GM08714 (cell line): ENCODE measurements around the gene ERAL1.

Experiments
- H3K4me3 ChIP-seq: fragments of 200-500 bp; sonication (Bioruptor generic); 2 replicates; pipeline ENCODE4 v1.5.1; 2014; ENCODE audit warnings: mild to moderate bottlenecking, low read length, inconsistent platforms
- ZNF274 ChIP-seq: IDR thresholded peaks from 2 replicates; pipeline ENCODE4 v1.6.1; 2012; ENCODE audit warnings: mild to moderate bottlenecking, low read depth, low read length

ERAL1 gene

GRCh38 chr17:28906706-28907438, 52.1 kb downstream of the ERAL1 start:
- TF ChIP-seq ZNF274, result no peak
- no peak overlapping the region for H3K4me3 ChIP-seq

DNA sequence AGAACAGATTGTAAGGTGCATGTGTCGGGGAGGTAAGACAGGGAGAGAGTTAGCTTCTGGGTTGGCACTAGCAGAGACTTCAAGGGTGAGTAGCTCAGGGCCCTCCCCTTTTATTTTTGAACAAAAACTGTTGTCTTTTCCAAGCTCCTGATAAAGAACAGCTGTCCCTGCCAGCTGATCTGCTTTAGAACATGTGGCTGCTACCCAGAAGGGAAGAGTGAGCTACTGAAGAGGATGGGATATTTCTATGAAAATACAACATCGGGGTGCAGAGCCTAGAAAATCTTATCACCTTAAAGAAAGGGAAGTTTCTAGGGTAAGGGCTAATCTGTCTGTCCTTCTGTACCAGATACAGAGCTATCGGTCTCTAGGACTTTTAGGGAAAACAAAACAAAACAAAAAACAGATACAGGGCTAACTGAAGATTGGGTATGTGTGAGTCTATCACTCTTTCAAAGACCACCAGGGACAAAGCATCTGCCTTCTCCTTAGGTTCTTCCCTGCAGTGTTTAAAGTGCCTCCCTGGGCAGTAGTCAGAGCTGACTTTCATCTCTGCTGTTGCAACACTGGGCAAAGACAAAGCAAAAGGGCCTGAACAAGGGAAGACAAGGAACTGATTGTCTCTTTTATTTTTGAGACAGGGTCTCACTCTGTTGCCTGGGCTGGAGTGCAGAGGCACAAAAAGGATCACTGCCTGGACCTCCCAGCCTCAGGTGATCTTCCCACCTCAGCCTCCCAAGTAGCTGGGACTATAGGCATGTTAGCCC, 53.1 kb downstream of the ERAL1 start:
- TF ChIP-seq ZNF274, result no peak

GRCh38 chr17:28908640-28909167, 53.9 kb downstream of the ERAL1 start:
- no peak for TF ChIP-seq ZNF274

More for the DNA sequence above, 53.1 kb downstream of the ERAL1 start:
- H3K4me3 ChIP-seq, result no peak overlapping the region

GRCh38 chr17:28910534-28910933, 55.7 kb downstream of the ERAL1 start:
- H3K4me3 ChIP-seq, result no peak overlapping the region
- TF ChIP-seq ZNF274, result no peak

More at GRCh38 chr17:28908640-28909167, 53.9 kb downstream of the ERAL1 start:
- H3K4me3 ChIP-seq, result no peak overlapping the region
